GF-D8 (cell line): ENCODE results near the gene UCP2.

Experiments used
- DNase-seq: peaks from one replicate; lab custom pipeline; 2025; lab: John Stamatoyannopoulos, UW

Gene UCP2

GRCh38 chr11:74010306-74011300, 28.0 kb upstream of the UCP2 start:
- peak; percentile 39 for DNase-seq

DNA sequence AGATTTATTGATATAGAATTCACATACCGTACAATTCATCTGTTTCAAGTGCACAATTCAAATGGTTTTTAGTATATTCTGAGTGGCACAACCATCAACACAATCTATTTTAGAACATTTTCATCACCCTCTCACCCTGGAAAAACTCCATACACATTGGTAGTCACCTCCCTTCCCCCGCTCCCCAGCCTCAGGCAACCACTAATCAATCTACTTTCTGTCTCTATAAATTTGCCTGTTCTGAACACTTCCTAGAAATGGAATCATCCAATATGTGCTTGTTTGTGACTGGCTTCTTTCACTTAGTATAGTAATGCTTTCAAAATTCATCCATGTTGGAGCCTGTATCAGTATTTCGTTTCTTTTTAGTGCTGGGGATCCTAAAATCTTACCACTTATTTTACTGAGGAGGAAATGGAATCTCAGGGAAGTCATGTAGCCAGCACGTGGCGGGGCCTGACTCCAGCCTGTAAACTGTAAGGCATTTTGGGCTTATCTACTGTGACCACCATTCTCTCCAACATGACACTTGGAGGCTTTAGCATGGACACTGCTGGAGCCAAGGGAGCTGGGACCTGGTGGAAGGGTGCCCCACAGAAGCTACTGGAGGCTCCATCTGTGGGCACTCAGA, 27.1 kb upstream of the UCP2 start:
- DNase-seq, result no peak

- DNase-seq, result no peak
Measured at GRCh38 chr11:74009230-74009547, 26.5 kb upstream of the UCP2 start.

- DNase-seq, result no peak
Measured at GRCh38 chr11:74008373-74009229, 26.0 kb upstream of the UCP2 start, which contains the start of gene UCP3. UCP3 (minus strand) TSS chr11:74009085; CDS start chr11:74007042, 2,043 bp downstream.

- no peak for DNase-seq
Measured at GRCh38 chr11:74007691-74008372, 25.2 kb upstream of the UCP2 start.

DNA sequence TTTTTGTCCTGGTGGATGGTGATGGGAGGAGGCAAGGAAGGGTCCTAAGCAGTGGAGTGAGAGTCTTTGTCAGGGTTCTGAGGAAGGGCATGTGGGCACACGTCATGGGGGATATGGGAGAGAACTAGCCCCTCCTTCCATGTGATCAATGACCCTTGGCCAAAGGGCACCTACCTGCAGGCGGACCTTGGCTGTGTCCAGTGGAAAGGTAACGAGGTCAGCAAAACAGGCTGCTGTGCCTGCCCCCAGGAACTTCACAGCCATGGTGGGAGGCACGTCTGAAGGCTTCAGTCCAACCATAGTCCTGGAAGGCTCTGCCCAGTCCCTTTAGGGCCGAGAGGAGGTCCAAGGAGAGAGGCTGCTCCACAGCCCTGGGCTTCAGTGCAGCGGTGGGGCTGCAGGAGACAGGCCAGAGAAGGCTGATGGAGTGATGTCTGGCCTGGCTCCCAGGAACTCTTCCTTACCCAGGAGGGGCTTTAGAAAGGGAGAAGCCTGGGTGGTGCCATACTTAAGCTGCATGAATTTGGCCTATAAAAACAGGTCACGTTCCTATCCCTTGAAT, 24.2 kb upstream of the UCP2 start:
- DNase-seq, result no peak

- no peak for DNase-seq
Measured at GRCh38 chr11:74005721-74006517, 23.3 kb upstream of the UCP2 start.

DNA sequence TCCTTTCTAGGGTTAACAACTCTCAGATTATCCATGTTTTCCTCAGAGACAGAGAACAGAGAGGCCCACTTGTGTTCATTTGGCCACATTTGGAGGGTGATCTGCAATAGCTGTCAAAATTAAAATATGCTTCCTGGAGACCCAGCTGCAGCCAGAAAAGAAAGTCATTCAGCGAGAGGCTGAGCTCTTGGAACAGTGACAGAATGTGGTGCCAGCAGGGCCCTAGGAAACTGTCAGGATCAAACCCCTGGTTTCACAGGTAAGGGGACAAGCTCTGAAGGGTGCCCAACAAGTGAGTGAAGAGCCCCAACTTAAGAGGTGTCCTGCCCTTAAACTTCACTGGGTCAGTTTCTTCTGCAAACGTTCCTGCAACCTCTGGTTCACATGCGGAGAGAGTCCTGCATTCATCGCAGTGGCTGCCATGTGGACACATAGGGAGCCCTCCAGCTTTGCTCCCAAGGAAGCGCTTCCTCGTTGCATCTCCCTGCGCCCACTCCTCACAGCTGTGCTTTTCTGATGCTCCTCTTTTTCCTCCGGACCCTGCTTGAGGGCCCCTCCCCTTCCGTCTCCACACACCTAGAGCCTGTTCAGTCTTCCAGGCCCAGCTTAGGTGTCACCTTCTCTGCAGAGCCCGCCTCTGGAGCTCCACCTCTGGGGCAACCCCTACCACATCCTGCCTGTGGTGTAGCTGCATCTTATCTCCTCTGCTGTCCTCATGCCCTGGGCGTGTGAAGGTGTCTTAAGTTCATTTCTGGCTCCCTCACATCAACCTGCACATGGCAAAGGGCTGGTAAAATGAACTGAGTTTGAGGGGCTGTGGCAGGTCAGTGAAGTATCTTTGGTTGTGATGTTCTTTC, 22.3 kb upstream of the UCP2 start:
- peak; percentile 11 for DNase-seq

DNA sequence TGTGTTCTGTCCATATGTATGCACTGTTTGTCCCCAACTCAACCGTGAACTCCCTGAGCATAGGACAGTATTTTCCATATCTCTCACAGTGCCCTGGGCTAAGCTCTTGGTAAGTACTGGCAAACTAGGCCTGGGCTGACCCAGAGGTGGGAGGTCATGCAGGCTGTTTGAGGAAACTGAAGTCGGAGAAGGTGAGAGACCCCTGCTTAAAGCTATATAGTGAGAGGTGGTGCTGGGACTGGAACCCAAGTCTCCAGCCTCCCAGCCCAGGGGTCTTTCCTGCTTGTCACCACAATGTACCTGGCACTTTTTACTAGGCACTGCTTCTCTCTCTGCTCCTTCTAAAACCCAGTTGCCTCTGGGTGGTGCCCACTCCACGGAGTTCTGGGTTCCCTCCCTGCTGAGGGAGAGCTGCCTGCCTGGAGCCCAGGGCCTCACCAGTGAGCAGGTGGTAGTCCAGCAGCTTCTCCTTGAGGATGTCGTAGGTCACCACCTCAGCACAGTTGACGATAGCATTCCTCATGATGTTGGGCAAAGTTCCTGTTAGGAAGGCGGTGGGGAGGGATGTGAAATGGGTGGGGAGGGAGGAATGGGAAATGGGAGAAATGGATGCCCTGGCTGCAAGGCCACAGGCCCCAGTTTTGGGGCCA, 21.5 kb upstream of the UCP2 start:
- no peak for DNase-seq

- no peak for DNase-seq
Measured at GRCh38 chr11:74002832-74003231, 20.2 kb upstream of the UCP2 start.

DNA sequence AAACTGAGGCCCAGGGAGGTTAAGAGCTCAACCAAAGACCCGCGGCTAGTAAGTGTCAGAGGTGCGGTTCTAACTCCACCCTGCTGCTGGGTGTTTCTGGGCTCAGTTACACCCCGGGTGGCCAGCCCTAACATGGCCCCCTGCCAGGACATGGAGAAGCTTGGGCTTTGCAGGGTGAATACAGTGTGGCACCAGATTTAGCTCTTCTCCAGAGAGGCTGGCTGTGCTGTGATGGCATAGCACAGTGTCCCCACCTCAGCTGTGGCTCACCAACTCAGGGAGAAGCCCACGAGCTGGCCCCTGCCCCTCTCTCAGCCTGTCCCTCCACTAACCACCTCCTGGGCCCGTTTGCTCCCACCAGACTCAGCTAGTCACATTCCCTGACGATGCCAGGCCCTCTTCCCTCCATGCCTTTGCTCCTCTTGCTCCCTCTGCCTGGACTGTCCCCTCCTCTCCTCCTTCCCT, 19.2 kb upstream of the UCP2 start:
- no peak for DNase-seq

GRCh38 chr11:74000307-74001133, 17.9 kb upstream of the UCP2 start:
- no peak for DNase-seq

GRCh38 chr11:73999581-74000306, 17.1 kb upstream of the UCP2 start:
- DNase-seq, result no peak

DNA sequence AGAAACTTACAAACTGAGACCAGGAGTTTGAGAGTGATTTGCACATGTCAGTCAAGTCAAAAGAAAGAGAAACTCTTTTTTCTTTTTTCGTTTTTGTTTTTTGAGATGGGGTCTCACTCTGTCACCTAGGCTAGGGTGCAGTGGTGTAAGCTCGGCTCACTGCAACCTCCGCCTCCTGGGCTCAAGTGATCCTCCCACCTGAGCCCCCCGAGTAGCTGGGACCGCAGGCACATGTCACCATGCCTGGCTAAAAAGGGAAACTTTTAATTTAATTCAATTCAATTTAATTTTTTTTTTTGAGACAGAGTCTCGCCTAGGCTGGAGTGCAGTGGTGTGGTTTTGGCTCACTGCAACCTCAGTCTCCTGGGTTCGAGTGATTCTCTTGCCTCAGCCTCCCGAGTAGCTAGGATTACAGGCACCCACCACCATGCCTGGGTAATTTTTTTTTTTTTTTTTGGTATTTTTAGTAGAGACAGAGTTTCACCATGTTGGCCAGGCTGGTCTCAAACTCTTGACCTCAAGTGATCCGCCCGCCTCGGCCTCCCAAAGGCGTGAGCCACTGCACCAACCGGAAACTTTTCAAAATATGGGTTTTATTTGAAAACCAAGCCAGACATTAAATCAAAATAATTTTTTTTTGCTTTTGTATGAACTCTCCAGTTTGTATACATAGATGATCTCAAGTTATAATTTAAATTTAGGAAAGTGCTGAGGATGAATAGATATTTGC, 16.4 kb upstream of the UCP2 start:
- no peak for DNase-seq

DNA sequence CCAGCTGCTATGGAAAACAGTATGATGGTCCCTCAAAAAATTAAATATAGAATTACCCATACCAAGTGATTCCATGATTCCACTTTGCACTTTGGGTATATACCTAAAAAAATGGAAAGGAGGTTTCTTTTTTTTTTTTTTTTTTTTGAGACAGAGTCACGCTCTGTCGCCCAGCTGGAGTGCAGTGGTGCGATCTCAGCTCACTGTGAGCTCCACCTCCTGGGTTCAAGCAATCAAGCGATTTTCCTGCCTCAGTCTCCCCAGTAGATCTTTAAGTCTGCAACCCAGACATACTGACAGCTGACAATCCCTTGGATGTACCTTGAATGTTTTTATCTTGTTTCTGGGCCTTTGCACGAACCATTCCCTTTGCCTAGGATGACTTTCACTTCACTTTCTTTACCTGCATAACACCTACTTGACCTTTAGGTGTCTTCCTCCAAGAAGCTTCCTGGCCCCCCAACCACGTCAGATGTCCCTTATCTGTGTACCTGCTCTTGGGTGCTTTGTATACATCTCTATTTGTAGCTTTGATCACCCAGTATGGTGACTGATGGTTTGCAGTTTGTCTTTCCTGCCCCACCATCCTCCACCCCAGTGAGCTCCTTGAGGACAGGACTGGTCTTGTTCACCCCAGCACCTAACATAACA, 14.6 kb upstream of the UCP2 start:
- DNase-seq, result no peak

DNA sequence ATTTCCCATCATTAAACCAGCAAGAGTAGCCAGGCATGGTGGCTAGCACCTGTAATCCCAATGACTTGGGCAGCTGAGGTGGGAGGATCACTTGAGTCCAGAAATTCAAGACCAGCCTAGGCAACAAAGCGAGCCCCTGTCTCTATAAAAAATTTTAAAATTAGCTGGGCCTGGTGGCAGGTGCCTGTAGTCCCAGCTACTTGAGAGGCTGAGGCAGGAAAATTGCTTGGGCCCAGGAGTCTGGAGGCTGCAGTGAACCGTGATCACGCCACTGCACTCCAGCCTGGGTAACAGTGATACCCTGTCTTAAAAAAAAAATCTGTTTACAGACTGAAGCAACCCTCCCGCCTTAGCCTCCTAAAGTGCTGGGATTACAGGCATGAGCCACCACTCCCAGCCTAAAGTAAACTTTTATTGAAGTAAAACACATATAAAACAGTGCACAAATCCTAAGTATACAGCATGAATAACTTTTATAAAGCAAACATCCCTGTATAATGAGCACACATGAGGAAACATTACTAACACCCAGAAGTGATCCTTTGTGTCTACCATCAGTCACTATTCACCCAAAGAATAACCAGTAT, 13.6 kb upstream of the UCP2 start:
- DNase-seq, result no peak
